HTR-8/SVneo (cell line): Measurements from ENCODE around the gene POLR3GL.
A peak's percentile ranks its signal among the peaks of the same experiment; 100 is the strongest.

Experiments used
- DNase-seq: peaks from one replicate; pipeline ENCODE4 v3.0.0; 2011; ENCODE audit warnings: low spot score, mixed read lengths; ENCODE audit not compliant: insufficient read length
- FAIRE-seq: peaks from 2 replicates; lab custom pipeline; 2011; peaks lifted over from hg19 to GRCh38; lab: Jason Lieb, UNC

Gene POLR3GL

GRCh38 chr1:145946477-145946986 is 18.0 kb upstream of the POLR3GL start:
- DNase-seq (no peak), FAIRE-seq (no peak)

- no peak for DNase-seq
- no peak for FAIRE-seq
Measured at GRCh38 chr1:145947551-145947950, 16.9 kb upstream of the POLR3GL start.

- DNase-seq (no peak), FAIRE-seq (no peak)
Measured at GRCh38 chr1:145949219-145949618, 15.3 kb upstream of the POLR3GL start.

GRCh38 chr1:145951526-145951925 is 13.0 kb upstream of the POLR3GL start:
- FAIRE-seq (no peak), DNase-seq (no peak)

GRCh38 chr1:145952903-145953302 is 11.6 kb upstream of the POLR3GL start:
- FAIRE-seq (no peak), DNase-seq (no peak)

GRCh38 chr1:145953861-145954260 is 10.6 kb upstream of the POLR3GL start:
- no peak for FAIRE-seq
- no peak for DNase-seq

GRCh38 chr1:145955436-145955835 is 9.1 kb upstream of the POLR3GL start:
- no peak for DNase-seq
- FAIRE-seq = no peak

- DNase-seq = no peak
- no peak for FAIRE-seq
Measured at GRCh38 chr1:145956361-145956760, 8.1 kb upstream of the POLR3GL start.

GRCh38 chr1:145956781-145957442 is 7.6 kb upstream of the POLR3GL start:
- FAIRE-seq = no peak
- no peak for DNase-seq

- DNase-seq (peak; percentile 92), FAIRE-seq (no peak)
Measured at GRCh38 chr1:145957443-145958319, 6.8 kb upstream of the POLR3GL start, which contains the start of gene LIX1L. Gene LIX1L (minus strand): TSS chr1:145958017. CDS start chr1:145957927, 90 bp downstream.

- no peak for FAIRE-seq
- no peak for DNase-seq
Measured at GRCh38 chr1:145958734-145959133, 5.8 kb upstream of the POLR3GL start.

GRCh38 chr1:145959333-145959732 is 5.2 kb upstream of the POLR3GL start:
- DNase-seq (no peak), FAIRE-seq (no peak)

- FAIRE-seq (no peak), DNase-seq (no peak)
Measured at GRCh38 chr1:145959957-145960467, 4.5 kb upstream of the POLR3GL start.

GRCh38 chr1:145960468-145961108 is 3.9 kb upstream of the POLR3GL start:
- FAIRE-seq (no peak), DNase-seq (peak; percentile 62)

- FAIRE-seq = no peak
- DNase-seq = no peak
Measured at GRCh38 chr1:145961109-145961424, 3.4 kb upstream of the POLR3GL start.

GRCh38 chr1:145961425-145962156 is 2.9 kb upstream of the POLR3GL start:
- DNase-seq (no peak), FAIRE-seq (no peak)

- no peak for FAIRE-seq
- DNase-seq = no peak
Measured at GRCh38 chr1:145962157-145963102, 2.1 kb upstream of the POLR3GL start.

- FAIRE-seq (no peak), DNase-seq (no peak)
Measured at GRCh38 chr1:145963265-145964019, 1.0 kb upstream of the POLR3GL start.
